ENCODE measurements around the gene BICDL2.
"Not testable (repeated sequence)": the region's sequence is repeated elsewhere in the genome, so short reads cannot be mapped to it uniquely, and the experiment has no call there.

Gene BICDL2

DNA sequence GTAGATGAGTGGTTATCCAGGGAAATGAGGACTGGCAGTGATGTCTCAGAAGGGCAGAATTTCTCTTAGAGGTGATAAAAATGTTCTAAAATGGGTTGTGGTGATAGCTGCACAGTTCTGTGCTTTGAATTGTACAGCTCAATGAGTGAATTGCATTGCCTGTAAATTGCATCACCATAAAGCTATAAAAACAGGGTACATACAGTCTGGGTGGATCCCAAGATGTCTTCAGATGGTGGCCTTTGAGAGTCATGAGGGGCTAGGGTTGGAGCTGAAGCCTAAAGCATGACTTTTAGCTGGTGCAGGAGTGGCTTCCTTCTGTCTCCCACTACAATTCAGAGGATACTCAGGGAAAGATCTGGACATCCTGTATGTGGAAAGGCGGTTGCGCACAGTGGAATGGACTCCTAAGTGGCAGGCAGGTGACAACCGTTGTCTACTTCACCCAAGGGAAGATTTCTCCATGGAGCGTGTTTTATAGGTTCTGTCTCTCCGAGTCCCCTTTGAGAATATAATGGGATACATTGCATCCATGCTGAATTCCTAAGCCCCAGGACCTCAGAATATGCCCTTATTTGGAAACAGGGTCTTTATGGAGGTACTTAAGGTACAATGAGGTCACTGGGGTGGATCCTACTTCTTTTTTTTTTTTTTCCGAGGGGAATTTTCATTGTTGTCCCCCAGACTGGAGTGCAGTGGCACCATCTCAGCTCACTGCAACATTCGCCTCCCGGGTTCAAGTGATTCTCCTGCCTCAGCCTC lies 27.1 kb upstream of the BICDL2 start:
- DNase-seq, result no peak

DNA sequence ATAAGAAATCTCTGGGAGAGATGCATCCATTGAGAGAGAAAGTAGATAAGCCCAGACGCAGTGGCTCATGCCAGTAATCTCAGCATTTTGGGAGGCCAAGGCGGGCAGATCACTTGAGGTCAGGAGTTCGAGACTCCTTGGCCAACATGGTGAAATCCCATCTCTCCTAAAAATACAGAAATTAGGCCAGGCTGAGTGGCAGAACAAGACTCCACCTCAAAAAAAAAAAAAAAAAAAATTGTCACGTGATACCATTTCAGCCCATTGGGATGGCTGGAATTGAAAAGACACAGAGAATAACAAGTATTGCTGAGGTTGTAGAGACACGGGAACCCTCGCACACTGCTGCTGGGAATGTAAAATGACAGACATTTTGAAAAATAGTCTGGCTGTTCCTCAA lies 25.8 kb upstream of the BICDL2 start:
- no peak for DNase-seq

DNA sequence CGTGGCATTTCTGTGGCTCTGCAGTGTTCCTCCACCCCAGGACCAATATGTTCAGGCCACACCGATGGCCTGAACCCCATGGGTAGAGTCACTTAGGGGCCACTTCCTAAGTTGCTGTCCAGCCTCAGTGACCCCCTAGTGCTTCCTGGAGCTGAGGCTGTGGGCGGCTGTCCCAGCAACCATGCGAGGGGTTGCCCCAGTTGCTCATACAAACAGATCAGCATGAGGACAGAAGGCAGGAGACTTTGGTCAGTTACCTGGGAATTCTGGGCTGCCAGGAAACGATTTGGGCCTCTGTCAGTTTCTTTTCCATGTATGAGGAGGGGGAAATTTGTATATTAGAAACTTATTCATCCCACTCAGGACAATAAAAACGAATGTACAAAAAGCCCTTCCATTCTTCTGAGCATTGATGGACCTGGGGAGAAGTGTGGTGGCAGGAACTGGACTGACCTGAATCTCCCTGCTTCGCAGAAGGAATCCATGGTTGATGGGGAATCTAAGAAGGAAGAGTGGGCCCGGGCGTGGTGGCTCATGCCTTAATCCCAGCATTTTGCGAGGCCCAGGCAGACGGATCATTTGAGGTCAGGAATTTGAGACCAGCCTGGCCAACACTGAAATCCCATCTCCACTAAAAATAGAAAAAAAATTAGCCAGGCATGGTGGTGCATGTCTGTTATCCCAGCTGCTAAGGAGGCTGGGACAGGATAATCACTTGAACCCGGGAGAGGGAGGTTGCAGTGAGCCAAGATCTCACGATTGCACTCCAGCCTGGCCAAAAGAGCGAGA lies 23.8 kb upstream of the BICDL2 start:
- DNase-seq, result no peak

DNA sequence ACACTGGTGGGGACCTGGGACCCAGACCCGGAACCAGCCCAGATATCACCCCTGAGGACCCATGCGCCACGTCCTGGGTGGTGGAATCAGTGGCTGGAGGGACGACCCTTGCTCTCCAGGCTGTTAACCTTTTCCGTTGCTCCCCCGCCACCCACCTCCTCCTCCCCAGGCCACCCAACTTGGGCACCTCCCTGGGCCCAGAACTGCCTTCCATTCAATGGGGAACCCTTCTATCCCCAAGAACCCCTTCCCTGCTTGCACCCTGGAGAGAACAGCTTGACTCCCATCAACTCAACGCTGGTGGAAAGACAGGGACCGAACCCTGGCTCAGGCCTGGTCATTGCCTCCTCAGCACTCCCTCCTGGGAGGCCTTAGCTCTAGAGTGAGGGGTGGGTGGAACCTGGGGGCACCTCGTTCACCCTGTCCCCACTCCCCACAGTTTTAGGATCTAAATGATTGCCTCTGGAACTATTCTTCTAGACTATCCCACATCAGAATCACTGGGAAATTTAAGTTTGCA lies 23.0 kb upstream of the BICDL2 start:
- DNase-seq, result no peak

DNA sequence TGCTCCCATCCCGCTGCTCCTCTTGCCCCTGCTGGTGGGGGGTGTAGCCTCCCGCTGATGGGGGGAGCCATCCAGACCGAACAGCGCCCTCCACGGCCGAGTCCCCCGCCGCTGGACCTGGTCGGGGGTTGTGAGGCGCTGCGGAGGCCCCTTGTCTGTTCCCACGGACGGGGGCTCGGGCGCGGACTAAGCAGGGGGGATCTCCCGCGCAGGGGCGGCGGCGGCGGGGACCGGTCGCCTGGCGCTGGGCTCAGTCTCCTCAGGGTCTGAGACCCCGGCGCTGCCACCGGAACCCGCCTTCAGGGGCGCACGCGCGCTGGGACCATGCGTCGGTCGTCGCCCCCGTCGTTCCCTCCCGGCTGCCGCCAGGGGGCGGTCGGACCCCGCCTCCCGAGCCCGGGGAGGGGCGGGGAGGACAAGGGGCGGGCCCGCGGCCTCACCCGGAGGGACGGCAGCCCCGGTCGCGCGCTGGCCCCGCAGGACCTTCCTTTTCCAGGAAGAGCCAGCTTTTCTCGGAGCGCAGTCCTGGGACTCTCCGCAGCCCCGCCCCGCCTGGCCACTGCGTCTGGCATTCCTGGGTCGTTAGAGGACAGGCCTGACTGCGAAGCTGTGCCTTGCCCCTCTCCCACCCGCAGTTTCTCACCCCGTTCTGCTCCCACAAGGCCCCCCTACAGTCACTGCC lies 22.4 kb upstream of the BICDL2 start:
- peak; percentile 25 for DNase-seq

DNA sequence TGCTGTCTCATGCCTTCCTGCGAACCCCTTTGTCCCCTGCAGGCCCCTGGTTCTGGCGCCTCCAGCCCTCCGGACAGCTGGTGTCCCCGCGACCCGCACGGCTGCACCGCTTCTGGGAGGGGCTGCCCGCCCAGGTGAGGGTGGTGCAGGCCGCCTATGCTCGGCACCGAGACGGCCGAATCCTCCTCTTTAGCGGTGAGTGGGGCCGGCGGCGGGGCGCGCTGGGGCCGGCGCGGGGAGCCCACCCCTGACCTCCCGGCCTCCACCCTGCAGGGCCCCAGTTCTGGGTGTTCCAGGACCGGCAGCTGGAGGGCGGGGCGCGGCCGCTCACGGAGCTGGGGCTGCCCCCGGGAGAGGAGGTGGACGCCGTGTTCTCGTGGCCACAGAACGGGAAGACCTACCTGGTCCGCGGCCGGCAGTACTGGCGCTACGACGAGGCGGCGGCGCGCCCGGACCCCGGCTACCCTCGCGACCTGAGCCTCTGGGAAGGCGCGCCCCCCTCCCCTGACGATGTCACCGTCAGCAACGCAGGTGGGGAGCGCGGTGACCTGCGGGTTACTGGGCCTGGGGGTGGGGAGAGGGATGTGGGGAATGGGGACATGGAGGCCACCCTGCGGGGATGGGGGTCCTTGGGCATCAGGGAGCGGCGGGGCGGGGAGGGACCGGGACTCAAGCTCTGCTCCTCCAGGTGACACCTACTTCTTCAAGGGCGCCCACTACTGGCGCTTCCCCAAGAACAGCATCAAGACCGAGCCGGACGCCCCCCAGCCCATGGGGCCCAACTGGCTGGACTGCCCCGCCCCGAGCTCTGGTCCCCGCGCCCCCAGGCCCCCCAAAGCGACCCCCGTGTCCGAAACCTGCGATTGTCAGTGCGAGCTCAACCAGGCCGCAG lies 21.6 kb upstream of the BICDL2 start:
- DNase-seq, result no peak

DNA sequence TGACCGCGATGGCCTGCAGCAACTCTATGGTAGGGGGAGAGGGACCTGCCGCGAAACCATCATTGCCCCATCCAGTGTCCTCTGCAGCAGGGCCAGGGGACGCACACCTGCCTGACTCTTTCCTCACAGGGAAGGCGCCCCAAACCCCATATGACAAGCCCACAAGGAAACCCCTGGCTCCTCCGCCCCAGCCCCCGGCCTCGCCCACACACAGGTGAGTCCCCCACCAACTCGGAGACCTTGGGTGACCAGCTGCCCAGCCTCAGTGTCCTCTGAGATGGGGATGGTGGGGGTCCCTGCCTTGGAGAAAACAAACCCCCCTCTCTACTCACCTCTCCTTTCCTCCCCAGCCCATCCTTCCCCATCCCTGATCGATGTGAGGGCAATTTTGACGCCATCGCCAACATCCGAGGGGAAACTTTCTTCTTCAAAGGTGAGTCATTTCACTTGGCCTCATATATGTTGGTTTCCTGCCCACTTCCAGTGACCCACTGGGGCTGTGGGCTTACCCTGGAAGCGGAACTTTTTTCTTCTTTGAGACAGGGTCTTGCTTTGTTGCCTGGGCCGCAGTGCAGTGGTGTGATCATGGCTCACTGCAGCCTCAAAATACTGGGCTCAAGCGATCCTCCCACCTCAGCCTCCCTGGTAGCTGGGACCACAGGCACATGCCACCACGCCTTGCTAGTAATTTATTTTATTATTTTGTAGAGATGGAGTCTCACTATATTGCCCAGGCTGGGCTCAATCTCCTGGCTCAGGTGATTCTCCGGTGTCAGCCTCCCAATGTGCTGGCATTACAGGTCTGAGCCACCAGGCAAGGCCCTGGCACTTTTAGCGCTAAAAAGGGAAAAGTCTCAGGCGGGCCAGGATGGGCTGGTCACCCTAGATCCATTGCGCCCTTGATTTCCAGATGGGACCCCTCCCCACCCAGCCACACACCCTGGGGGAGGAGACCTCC lies 20.7 kb upstream of the BICDL2 start:
- DNase-seq, result no peak

DNA sequence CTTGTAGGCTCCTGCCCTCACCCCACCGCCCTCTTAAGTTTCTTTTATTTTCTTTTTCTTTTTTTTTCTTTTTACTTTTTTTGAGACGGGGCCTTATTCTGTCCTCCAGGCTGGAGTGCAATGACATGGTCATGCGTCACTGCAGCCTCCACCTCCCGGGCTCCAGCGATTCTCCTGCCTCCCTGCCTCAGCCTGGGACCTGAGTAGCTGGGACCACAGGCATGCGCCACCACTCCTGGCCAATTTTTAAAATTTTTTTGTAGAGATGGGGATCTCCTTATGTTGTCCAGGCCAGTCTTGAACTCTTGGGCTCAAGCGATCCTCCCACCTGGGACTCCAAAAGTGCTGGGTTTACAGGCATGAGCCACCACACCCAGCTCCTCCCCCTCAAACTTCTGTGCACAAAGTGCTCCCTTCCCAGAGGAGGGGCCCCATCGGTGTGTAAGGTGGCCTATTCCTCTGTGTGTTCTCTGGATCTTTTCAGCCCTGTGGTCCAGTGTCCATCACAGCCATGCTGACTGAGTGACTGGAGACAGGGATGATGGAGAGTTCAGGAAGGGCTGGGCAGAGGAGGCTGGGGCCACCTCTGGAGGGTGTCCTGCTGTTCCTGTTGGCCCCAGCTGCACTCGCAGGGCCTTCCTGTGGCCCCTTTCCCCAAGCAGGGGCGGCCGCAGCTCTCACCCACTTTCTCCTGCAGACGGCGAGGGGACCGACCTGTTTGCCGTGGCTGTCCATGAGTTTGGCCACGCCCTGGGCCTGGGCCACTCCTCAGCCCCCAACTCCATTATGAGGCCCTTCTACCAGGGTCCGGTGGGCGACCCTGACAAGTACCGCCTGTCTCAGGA lies 19.8 kb upstream of the BICDL2 start:
- DNase-seq, result no peak

DNA sequence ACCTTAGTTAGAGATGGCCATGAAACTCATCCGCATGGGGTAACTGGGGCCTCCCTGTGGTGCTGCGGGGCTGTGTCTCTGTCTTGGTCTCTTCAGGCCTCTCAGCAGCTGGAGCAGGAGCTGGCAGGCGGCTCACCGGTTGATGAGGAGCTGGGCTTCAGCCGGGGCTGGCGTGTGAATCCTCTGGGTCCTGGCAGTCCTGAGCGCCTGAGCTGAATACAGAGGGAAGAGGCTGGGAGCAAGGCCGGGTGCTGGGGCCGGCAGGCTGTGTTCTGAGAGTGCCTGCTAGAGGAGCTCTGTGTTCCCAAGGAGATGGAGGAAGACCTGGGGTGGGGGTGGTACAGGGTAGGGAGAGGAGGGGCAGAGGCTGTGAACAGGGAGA lies 19.0 kb upstream of the BICDL2 start:
- DNase-seq, result not testable (repeated sequence)

DNA sequence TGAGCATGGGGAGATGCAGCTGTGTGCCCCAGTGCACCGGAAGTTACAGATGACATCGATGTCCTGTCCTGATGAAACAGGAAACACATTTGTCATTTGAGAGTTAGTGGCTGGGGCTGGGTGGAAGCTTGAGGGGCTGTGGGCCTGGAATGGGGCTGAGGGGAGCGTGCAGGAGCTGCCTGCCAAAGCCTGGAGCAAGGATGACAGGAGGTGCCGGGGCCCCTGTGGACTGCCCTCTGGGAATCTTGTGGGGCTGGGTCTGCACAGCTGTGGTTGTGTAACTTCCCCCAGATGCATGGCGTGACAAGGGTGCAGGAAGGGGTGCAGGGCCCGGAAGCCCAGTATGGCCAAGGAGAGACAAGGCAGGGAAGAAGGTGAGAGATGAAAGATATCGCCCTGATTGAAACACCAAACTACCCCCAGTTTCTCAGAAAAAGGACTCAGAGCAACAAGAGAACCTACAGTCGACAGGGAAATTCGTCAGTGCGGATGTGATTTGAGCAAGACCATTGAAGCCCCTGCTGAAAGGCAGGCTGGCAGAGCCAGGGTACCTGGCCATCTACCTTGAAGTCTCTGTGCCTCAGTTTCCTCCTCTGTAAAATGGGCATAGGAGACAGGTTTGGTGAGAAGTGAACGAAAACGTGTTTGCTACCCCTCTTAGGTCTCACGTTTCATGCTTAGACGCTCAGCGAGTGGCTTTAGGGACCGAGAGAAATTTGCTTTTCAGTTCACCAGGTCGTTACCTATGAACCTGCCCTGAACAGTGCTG lies 18.4 kb upstream of the BICDL2 start:
- no peak for DNase-seq

DNA sequence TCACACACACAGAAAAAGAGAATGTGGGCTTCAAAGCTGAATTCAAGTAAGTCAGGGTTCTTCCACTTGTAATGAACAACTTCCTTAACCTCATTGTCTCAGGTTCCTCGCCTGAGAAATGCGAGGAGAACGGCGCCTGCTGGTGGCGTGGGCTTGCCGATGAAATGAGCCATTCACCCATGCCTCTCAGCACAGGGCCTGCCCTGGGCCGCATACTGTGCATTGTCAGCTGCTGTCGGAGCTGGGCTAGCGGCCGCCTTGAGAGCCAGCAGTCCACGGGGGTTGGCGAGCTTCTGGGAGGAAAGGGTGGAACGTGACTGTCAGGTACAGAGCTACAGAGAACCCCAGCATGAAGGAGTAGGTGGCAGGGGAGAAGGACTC lies 16.6 kb upstream of the BICDL2 start:
- DNase-seq, result not testable (repeated sequence)

DNA sequence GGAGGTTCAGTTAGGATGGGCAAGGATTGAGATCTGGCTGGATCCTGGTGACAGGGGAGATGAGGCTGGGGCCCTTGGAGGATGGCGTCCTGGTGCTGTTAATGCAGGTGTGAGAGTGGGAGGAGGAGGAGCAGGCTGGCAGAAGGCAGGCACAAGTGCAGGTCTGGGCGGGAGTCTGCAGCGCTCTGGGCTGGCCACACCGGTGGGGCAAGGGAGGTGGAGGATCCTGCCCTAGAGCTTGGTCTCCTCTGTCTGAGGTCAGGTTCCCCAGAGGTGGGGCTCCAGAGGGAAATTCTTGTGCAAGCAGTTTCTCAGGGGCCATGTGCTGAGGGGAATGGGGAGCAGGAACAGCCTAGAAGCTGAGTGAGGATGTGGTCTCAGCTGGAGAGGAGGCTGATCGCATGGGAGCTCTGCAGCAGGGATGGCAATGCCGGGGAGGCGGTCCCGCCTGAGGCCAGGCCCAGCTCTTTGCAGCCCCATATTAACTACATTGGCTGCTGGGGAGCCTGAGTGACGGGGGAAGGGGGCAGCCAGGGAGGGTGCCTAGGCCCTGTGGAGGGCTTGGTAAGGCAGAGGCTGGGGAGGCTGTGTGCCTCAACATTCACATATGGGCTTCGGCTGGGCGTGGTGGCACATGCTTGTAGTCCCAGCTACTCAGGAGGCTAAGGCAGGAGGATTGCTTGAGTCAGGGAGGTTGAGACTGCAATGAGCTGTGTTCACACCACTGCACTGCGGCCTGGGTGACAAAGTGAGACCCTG lies 16.0 kb upstream of the BICDL2 start:
- DNase-seq, result not testable (repeated sequence)

DNA sequence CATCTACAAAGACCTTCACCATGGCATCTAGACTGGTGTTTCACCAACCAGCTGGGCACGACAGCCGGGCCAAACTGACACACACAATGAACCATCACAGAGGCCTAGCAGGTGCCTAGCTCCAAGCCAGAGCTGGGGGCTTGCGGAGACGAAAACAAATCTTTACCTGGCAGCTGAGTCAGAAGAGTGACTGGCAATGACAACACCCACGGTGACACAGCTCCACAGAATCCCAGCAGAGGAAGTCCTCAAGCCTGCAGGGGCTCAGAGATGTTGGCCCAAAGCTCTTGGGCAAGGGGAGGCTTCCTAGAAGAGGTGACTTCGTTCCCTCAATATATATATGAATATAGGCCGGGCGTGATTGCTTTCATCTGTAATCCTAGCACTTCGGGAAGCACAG lies 14.8 kb upstream of the BICDL2 start:
- no peak for DNase-seq

DNA sequence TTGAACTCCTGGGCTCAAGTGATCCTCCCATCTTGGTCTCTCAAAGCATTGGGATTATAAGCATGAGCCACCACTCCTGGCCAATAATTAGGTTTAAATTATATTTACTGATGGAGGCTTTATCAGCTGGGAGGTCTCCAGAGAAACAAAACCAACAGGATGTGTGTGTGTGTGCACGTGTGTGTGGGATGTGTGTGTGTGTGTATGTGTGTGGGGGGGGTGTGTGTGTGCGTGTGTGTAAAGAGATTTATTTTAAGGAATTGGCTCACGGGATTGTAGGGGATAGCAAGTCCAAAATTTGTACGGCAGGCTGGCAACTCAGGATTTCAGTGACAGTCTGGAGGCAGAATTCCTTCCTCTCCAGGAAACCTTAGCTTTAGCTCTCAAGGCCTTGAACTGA lies 14.3 kb upstream of the BICDL2 start:
- DNase-seq, result no peak

DNA sequence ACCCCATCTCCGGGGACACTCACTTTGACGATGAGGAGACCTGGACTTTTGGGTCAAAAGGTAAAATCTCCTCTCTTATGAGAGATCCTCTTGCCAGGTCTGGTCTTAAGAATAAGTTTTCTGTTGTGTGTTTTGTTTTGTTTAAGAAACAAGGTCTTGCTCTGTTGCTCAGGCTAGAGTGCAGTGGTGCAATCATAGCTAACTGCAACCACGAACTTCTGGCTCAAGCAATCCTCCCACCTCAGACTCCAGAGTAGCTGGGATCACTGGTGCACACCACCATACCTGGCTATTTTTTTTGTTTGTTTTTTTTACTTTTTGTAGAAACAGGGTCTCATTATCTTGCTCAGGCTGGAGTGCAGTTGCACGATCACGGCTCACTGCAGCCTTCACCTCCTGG lies 13.7 kb upstream of the BICDL2 start:
- no peak for DNase-seq

DNA sequence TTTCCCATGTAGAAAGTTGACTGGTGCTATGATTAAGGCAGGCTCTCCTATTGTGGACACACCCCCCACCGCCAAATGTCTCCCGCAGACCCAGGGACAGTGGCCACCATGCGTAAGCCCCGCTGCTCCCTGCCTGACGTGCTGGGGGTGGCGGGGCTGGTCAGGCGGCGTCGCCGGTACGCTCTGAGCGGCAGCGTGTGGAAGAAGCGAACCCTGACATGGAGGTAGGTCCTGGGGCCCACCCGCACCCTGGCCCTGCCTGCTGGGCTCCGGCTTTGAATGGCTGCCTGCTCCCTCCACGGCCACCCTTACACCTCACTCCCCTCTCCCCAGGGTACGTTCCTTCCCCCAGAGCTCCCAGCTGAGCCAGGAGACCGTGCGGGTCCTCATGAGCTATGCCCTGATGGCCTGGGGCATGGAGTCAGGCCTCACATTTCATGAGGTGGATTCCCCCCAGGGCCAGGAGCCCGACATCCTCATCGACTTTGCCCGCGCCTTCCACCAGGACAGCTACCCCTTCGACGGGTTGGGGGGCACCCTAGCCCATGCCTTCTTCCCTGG lies 13.3 kb upstream of the BICDL2 start:
- no peak for DNase-seq

DNA sequence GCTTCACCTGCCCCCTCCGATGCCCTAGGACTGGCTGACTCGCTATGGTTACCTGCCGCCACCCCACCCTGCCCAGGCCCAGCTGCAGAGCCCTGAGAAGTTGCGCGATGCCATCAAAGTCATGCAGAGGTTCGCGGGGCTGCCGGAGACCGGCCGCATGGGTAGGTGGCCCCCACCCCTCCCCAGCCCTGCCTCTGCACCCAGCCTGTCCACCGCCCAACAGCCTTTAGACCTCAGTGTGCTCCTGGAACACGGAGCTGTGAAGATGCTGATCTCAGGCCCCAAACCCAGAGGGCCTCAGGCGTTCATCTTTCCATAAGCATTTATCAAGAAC lies 10.6 kb upstream of the BICDL2 start:
- DNase-seq, result no peak

DNA sequence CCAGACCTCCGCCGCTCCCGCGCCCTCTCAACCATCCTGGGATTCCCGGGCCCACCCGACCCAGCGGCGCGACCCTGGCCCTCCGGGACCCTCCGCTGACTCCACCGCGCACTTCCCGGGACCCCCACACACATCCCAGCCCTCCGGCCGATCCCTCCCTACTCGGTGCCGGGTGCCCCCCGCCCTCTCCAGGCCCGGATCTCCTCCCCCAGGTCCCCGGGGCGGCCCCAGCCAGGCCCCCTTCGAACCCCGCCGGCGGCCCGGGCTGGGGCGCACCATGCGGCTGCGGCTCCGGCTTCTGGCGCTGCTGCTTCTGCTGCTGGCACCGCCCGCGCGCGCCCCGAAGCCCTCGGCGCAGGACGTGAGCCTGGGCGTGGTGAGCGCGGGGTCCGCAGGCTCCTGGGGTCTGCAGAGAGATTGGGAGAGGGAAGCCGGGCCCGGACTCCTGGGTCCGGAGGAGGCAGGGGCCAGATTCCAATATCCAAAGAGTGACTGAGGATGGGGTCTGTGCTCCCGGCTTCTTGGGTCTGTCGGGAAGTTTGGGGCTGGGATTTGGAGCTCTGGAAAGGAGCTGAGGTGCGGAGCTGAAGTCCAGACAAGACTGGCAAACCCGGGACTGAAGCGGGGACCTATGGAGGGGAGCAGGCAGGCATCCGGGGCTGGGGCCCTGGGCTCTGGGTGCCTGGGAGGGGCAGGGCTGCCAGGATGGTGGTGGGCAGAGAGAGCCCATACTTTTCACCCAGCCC lies 10.1 kb upstream of the BICDL2 start:
- DNase-seq, result no peak
